Gastroesophageal sphincter (tissue), 4 donors: ENCODE data around the gene TFEB. TPM values are rescaled to one million over a fixed set of nuclear protein-coding genes. Genes with fewer than 3 reads are reported as not detected.

Source experiments
- ATAC-seq: fragments of 150-250 bp; one replicate; pipeline ENCODE4 v1.9.1; 2016; ENCODE audit warnings: mild to moderate bottlenecking, moderate library complexity
- H3K27ac ChIP-seq, 4 donors: fragments of 200-600 bp; sonication (generic) in 3 of 4; 1 replicate in 3 of 4; 2 replicates in 1 of 4; pipeline ENCODE4 v1.5.1; 2016 to 2019
- H3K27me3 ChIP-seq: fragments of 200-600 bp; sonication (generic); one replicate; pipeline ENCODE4 v1.5.1; 2019
- H3K36me3 ChIP-seq, 2 donors: fragments of 200-600 bp; sonication (generic); one replicate each; pipeline ENCODE4 v1.5.1; 2019; ENCODE audit warnings: control low read depth in 1 of 2
- H3K4me1 ChIP-seq, 3 donors: fragments of 200-600 bp; sonication (generic); 1 replicate in 2 of 3; 2 replicates in 1 of 3; pipeline ENCODE4 v1.5.1; 2016 to 2019; ENCODE audit warnings: control low read depth in 2 of 3
- H3K4me3 ChIP-seq, 2 donors: fragments of 200-600 bp; sonication (generic); one replicate each; pipeline ENCODE4 v1.5.1; 2019; ENCODE audit warnings: mild to moderate bottlenecking in 1 of 2, moderate library complexity in 1 of 2
- H3K9me3 ChIP-seq, 3 donors: fragments of 200-600 bp; sonication (generic); one replicate each; pipeline ENCODE4 v1.5.1; 2017 to 2019; ENCODE audit warnings: control low read depth in 2 of 3
- CTCF ChIP-seq, 4 experiments: fragments of 200-600 bp in 2 of 4; fragments of 450-650 bp in 2 of 4; sonication (generic) in 1 of 4; IDR thresholded peaks; one replicate each; pipeline ENCODE4 v1.5.1; 2017 to 2019; ENCODE audit warnings: antibody characterized with exemption in 4 of 4, mild to moderate bottlenecking in 2 of 4, moderate library complexity in 2 of 4
- EP300 ChIP-seq: sonication (generic); formaldehyde crosslinking; IDR thresholded peaks from one replicate; pipeline ENCODE4 v1.6.1; 2017; ENCODE audit warnings: antibody characterized with exemption, mild to moderate bottlenecking
- POLR2A ChIP-seq, 2 donors: fragments of 450-650 bp; IDR thresholded peaks; one replicate each; pipeline ENCODE4 v1.6.1; 2017; ENCODE audit warnings: antibody characterized with exemption in 2 of 2, mild to moderate bottlenecking in 2 of 2, moderate library complexity in 1 of 2
- POLR2AphosphoS5 ChIP-seq: sonication (generic); formaldehyde crosslinking; IDR thresholded peaks from one replicate; pipeline ENCODE4 v1.6.1; 2017; ENCODE audit warnings: antibody characterized with exemption
- WGBS, 2 donors: methylation state at CpG; one replicate each; pipeline ENCODE4 v1.1.5; 2018; ENCODE audit warnings: low coverage in 1 of 2; 5-methylcytosine and 5-hydroxymethylcytosine counted together
- total RNA-seq, 4 donors: library from RNA; depleted of rRNA; stranded (reverse); fragments of >200 nt; gene quantifications; one replicate each; pipeline ENCODE4 v1.1.0, GENCODE V29; 2016

The TFEB gene
- total RNA-seq, 4 donors from 2014 or later = 16.6 to 42.8 (median 26.1) TPM

DNA sequence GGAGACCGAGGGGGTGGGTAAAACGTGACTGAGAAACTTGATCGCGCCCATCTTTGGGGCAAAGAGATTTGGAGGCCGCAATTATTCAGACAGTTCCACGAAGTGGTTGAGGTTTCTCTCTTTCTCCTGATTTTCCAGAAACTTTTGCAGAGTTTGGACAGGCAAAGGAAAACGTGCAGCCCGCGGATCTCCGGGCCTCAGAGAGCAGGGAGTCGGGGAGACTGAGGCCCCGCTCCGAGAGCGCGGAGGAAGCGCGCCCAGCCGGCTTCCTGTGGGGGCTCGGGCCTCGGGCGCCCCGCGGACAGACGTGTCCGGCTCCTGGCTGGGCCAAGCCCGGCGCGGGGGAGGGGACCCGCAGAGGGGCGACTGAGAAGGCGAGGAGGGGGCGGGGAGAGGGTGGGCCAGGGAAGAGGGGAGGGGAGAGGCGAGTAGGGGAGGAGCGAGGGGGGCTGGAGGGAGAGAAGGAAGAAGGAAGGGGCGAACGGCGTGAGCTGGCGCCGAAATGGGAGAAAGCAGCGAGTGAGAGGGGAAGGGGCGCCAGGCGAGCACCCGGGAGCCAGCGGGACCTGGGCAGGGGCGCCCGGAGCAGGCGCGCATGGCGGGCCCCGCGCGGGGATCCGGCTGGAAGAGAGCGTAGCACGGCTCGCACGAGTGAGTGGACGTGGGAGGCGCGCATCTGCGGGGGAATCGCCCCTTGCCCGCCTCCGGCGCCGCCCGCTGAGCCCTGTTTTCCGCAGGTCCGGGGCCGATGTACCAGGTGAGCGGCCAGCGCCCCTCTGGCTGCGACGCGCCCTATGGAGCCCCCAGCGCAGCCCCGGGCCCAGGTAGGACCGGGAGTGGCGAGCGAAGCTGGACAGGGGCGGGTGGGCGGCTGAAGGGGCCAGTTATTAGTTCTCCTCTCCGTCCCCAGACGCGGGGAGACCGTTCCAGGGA lies 97.1 kb downstream of the TFEB start, which contains the start of gene MDFI:
TSS of gene MDFI (plus strand) at position 467 of the 933 bp plus-strand sequence. CDS start at position 749, 282 bp downstream.
- Histone ChIP-seq H3K36me3 (no peaks in the 10 kb centered on the region), H3K27ac (peak within 1 kb of the TSS in 1 of 4 donors; percentile 1), H3K27me3 (peaks cover 70% of the 10 kb centered on the region), H3K4me3 (peak within 1 kb of the TSS in 1 of 2 donors; percentile 51), H3K4me1 (peaks cover 0 to 36% (median 22%) of the 10 kb centered on the region in 3 donors), H3K9me3 (no peaks in the 10 kb centered on the region)
- no peak for ATAC-seq
- WGBS, 2 donors = 1 to 6% methylated on average over 25 to 27 of the region's 86 CpGs
- TF ChIP-seq POLR2A (IDR thresholded peaks at IDR 0.05) (no peak), POLR2AphosphoS5 (no peak), EP300 (no peak), CTCF (IDR thresholded peaks at IDR 0.05) (no peak)

GRCh38 chr6:41637194-41638001 lies 98.0 kb downstream of the TFEB start:
- no peaks in the 10 kb centered on the region for H3K9me3 ChIP-seq
- H3K27me3 ChIP-seq = peaks cover 70% of the 10 kb centered on the region
- no peak overlapping the region for H3K27ac ChIP-seq
- no peak for ATAC-seq
- H3K4me3 ChIP-seq = peak overlapping the region in 1 of 2 donors; percentile 51
- 20% methylated on average over 1 of the region's 54 CpGs; no CpG with 5 or more reads in 1 of the 2 donors for WGBS, 2 donors
- peaks cover 0 to 36% (median 22%) of the 10 kb centered on the region in 3 donors for H3K4me1 ChIP-seq
- H3K36me3 ChIP-seq = no peaks in the 10 kb centered on the region
- TF ChIP-seq EP300 (no peak), POLR2AphosphoS5 (no peak), POLR2A (IDR thresholded peaks at IDR 0.05) (no peak), CTCF (IDR thresholded peaks at IDR 0.05) (no peak)

DNA sequence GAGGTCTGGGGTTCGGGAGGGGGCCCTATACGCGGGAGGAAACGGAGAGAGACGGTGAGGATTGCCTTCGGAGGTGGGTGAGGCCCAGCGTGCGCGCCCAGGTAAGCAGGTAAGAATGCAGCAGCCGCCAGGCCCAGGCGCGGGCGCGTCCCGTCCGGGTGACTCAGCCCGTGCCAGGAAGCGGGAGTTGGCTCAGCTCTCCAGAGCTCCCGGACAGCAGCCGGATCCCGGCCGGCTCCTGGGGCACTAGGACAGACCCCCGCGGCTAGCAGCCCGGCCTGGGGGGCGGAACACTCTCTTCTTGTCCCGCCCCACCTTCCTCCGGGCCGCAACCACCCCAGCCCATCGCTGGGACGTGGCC lies 98.6 kb downstream of the TFEB start:
- 33 to 41% methylated on average over 1 to 14 of the region's 31 CpGs for WGBS, 2 donors
- peak; percentile 42 for ATAC-seq
- H3K36me3 ChIP-seq = no peaks in the 10 kb centered on the region
- peaks cover 0 to 36% (median 22%) of the 10 kb centered on the region in 3 donors for H3K4me1 ChIP-seq
- H3K27ac ChIP-seq = no peak overlapping the region
- H3K27me3 ChIP-seq = peaks cover 70% of the 10 kb centered on the region
- TF ChIP-seq EP300 = no peak
- peak overlapping the region in 1 of 2 donors; percentile 51 for H3K4me3 ChIP-seq
- H3K9me3 ChIP-seq = no peaks in the 10 kb centered on the region

GRCh38 chr6:41635365-41635764 lies 100.0 kb downstream of the TFEB start:
- TF ChIP-seq CTCF (IDR thresholded peaks at IDR 0.05) (no peak), POLR2AphosphoS5 (no peak), POLR2A (IDR thresholded peaks at IDR 0.05) (no peak), EP300 (no peak)
- no peak for ATAC-seq
- Histone ChIP-seq H3K4me3 (no peak overlapping the region), H3K4me1 (peaks cover 0 to 36% (median 22%) of the 10 kb centered on the region in 3 donors), H3K27ac (no peak overlapping the region), H3K9me3 (no peaks in the 10 kb centered on the region), H3K36me3 (no peaks in the 10 kb centered on the region), H3K27me3 (peaks cover 66% of the 10 kb centered on the region)
- WGBS, 2 donors = 74 to 78% methylated on average over 4 to 6 of the region's 6 CpGs

- Histone ChIP-seq H3K27me3 (peaks cover 63% of the 10 kb centered on the region), H3K36me3 (no peaks in the 10 kb centered on the region), H3K27ac (no peak overlapping the region), H3K9me3 (no peaks in the 10 kb centered on the region), H3K4me3 (no peak overlapping the region), H3K4me1 (peaks cover 0 to 32% (median 22%) of the 10 kb centered on the region in 3 donors)
- WGBS, 2 donors = 83% methylated on average over 2 of the region's 4 CpGs; no CpG with 5 or more reads in 1 of the 2 donors
- TF ChIP-seq CTCF (IDR thresholded peaks at IDR 0.05) (no peak), POLR2AphosphoS5 (no peak), EP300 (no peak), POLR2A (IDR thresholded peaks at IDR 0.05) (no peak)
- ATAC-seq = no peak
These were observed 100.8 kb downstream of the TFEB start for GRCh38 chr6:41634657-41635056.
